H1 (cell line): ENCODE measurements around the gene TNFRSF18. TPM values are rescaled to one million over a fixed set of nuclear protein-coding genes. Genes with fewer than 3 reads are reported as not detected.

Experiments used
- CTCF ChIA-PET: fragments of 300-600 bp; sonication (Branson Sonifier 250); formaldehyde crosslinking; loops from one replicate; lab custom pipeline; 2021; ENCODE audit not compliant: partially characterized antibody; lab: Charles Lee
- POLR2A ChIA-PET: fragments of 300-600 bp; sonication (Branson Sonifier 250); formaldehyde crosslinking; loops from one replicate; lab custom pipeline; 2021; ENCODE audit warnings: inconsistent platforms; ENCODE audit not compliant: partially characterized antibody; lab: Charles Lee
- DNase-seq, 2 experiments: peaks; one replicate each; pipeline versions ENCODE4 v3.0.0 to v3.0.0-alpha.2; 2010 to 2022; ENCODE audit warnings: low spot score in 2 of 2, low read depth in 1 of 2, mixed read lengths in 1 of 2
- FAIRE-seq: peaks from 2 replicates; lab custom pipeline; 2011; peaks lifted over from hg19 to GRCh38; lab: Jason Lieb, UNC
- H2AFZ ChIP-seq: 2 replicates; pipeline ENCODE4 v1.8.1; 2012; ENCODE audit warnings: low read length, inconsistent platforms
- H2AK5ac ChIP-seq: 2 replicates; pipeline ENCODE4 v1.6.1; 2013; ENCODE audit warnings: low read depth, low read length
- H2BK120ac ChIP-seq: replicated peaks from 2 replicates; pipeline ENCODE3; 2013; ENCODE audit warnings: low read depth, low read length, inconsistent platforms
- H2BK12ac ChIP-seq: 2 replicates; pipeline ENCODE4 v1.6.1; 2013; ENCODE audit warnings: low read depth, low read length
- H2BK15ac ChIP-seq: 2 replicates; pipeline ENCODE4 v1.6.1; 2013; ENCODE audit warnings: low read length
- H2BK20ac ChIP-seq: 2 replicates; pipeline ENCODE4 v1.6.1; 2013; ENCODE audit warnings: low read length
- H2BK5ac ChIP-seq: 2 replicates; pipeline ENCODE4 v1.6.1; 2013; ENCODE audit warnings: low read depth, low read length
- H3K14ac ChIP-seq: 2 replicates; pipeline ENCODE4 v1.6.1; 2013; ENCODE audit warnings: inconsistent platforms; ENCODE audit not compliant: insufficient read length
- H3K18ac ChIP-seq: 2 replicates; pipeline ENCODE4 v1.6.1; 2013; ENCODE audit warnings: low read length; ENCODE audit errors: extremely low read depth
- H3K23ac ChIP-seq: 2 replicates; pipeline ENCODE4 v1.6.1; 2013; ENCODE audit warnings: inconsistent platforms; ENCODE audit not compliant: insufficient read length
- H3K23me2 ChIP-seq: 2 replicates; pipeline ENCODE4 v1.6.1; 2013; ENCODE audit warnings: low read depth, low read length
- H3K27ac ChIP-seq: 2 replicates; pipeline ENCODE4 v1.6.1; 2011; ENCODE audit warnings: low read depth, low read length, inconsistent platforms
- H3K27me3 ChIP-seq, 4 experiments: replicated peaks in 1 of 4; 1 replicate in 1 of 4; 2 replicates in 3 of 4; pipeline versions ENCODE4 v1.6.1 to v1.8.1; 2011 to 2013; ENCODE audit warnings: low read length in 3 of 4, mild to moderate bottlenecking in 3 of 4, inconsistent platforms in 2 of 4, mixed read lengths in 2 of 4, moderate library complexity in 1 of 4; ENCODE audit not compliant: control insufficient read depth in 3 of 4, insufficient read depth in 3 of 4; ENCODE audit errors: extremely low read depth in 1 of 4
- H3K36me3 ChIP-seq, 4 experiments: 2 replicates each; pipeline versions ENCODE4 v1.6.1 to v1.8.1; 2011 to 2013; ENCODE audit warnings: mild to moderate bottlenecking in 4 of 4, low read length in 3 of 4, moderate library complexity in 2 of 4, control low read depth in 1 of 4, inconsistent platforms in 1 of 4; ENCODE audit not compliant: insufficient read depth in 4 of 4, control insufficient read depth in 2 of 4
- H3K4ac ChIP-seq: replicated peaks from 2 replicates; pipeline ENCODE3; 2013; ENCODE audit warnings: low read length, low read depth, mixed read lengths, inconsistent platforms; ENCODE audit not compliant: insufficient read length
- H3K4me1 ChIP-seq, 4 experiments: replicated peaks in 1 of 4; 1 replicate in 1 of 4; 2 replicates in 3 of 4; pipeline versions ENCODE4 v1.6.1 to v1.8.1; 2011 to 2013; ENCODE audit warnings: low read length in 3 of 4, inconsistent platforms in 2 of 4, mixed read lengths in 1 of 4; ENCODE audit not compliant: insufficient read depth in 4 of 4, control insufficient read depth in 3 of 4
- H3K4me2 ChIP-seq, 2 experiments: 2 replicates each; pipeline versions ENCODE4 v1.6.1 to v1.8.1; 2011 to 2013; ENCODE audit warnings: low read depth in 2 of 2, low read length in 2 of 2, control low read depth in 1 of 2, inconsistent platforms in 1 of 2, mild to moderate bottlenecking in 1 of 2; ENCODE audit not compliant: insufficient read depth in 1 of 2
- H3K4me3 ChIP-seq, 4 experiments: fragments of 200-600, 300-600 bp in 1 of 4; sonication (generic), shearing (Covaris generic), sonication (Bioruptor Twin) in 1 of 4; 2 replicates each; pipeline versions ENCODE4 v1.5.1 to v1.8.1; 2011 to 2016; ENCODE audit warnings: low read length in 4 of 4, low read depth in 3 of 4, control low read depth in 2 of 4, inconsistent platforms in 2 of 4, mild to moderate bottlenecking in 2 of 4, mixed read lengths in 1 of 4, moderate library complexity in 1 of 4; ENCODE audit not compliant: insufficient read depth in 2 of 4; ENCODE audit errors: extremely low read depth in 1 of 4
- H3K56ac ChIP-seq: replicated peaks from 2 replicates; pipeline ENCODE3; 2013; ENCODE audit warnings: low read depth, mild to moderate bottlenecking, mixed read lengths, low read length, inconsistent platforms; ENCODE audit not compliant: insufficient read length
- H3K79me1 ChIP-seq: 2 replicates; pipeline ENCODE4 v1.6.1; 2013; ENCODE audit warnings: low read depth, low read length, control low read depth
- H3K79me2 ChIP-seq, 2 experiments: 2 replicates each; pipeline versions ENCODE4 v1.6.1 to v1.8.1; 2012 to 2013; ENCODE audit warnings: low read length in 2 of 2, mild to moderate bottlenecking in 2 of 2, inconsistent platforms in 1 of 2; ENCODE audit not compliant: insufficient read depth in 2 of 2, control insufficient read depth in 1 of 2
- H3K9ac ChIP-seq, 4 experiments: replicated peaks in 1 of 4; 1 replicate in 1 of 4; 2 replicates in 3 of 4; pipeline versions ENCODE4 v1.6.1 to v1.8.1; 2011 to 2013; ENCODE audit warnings: low read depth in 3 of 4, low read length in 3 of 4, control low read depth in 2 of 4, mild to moderate bottlenecking in 2 of 4, moderate library complexity in 2 of 4, inconsistent platforms in 1 of 4; ENCODE audit errors: extremely low read depth in 1 of 4
- H3K9me3 ChIP-seq, 2 experiments: 2 replicates each; pipeline versions ENCODE4 v1.6.1 to v1.8.1; 2012 to 2013; ENCODE audit warnings: mild to moderate bottlenecking in 2 of 2, moderate library complexity in 2 of 2, control low read depth in 1 of 2, inconsistent platforms in 1 of 2, low read depth in 1 of 2, low read length in 1 of 2, mixed read lengths in 1 of 2; ENCODE audit not compliant: insufficient read depth in 2 of 2
- H4K20me1 ChIP-seq, 2 experiments: replicated peaks in 1 of 2; 2 replicates each; pipeline versions ENCODE3 to v1.8.1; 2011 to 2013; ENCODE audit warnings: inconsistent platforms in 2 of 2, low read length in 2 of 2, mild to moderate bottlenecking in 1 of 2; ENCODE audit not compliant: insufficient read depth in 2 of 2, control insufficient read depth in 1 of 2
- H4K5ac ChIP-seq: 2 replicates; pipeline ENCODE4 v1.6.1; 2013; ENCODE audit warnings: low read length, low read depth, mixed read lengths, inconsistent platforms; ENCODE audit not compliant: insufficient read length
- H4K8ac ChIP-seq: 2 replicates; pipeline ENCODE4 v1.8.0; 2013; ENCODE audit warnings: mild to moderate bottlenecking, moderate library complexity, low read length, inconsistent platforms; ENCODE audit not compliant: insufficient read depth; ENCODE audit errors: extremely low read depth
- H4K91ac ChIP-seq: replicated peaks from 2 replicates; pipeline ENCODE3; 2013; ENCODE audit warnings: low read length, mixed read lengths, inconsistent platforms; ENCODE audit not compliant: insufficient read length
- CHD2 ChIP-seq: IDR thresholded peaks from 2 replicates; pipeline ENCODE4 v1.6.1; 2012; ENCODE audit warnings: low read length, improper control_type of control experiment
- KDM5A ChIP-seq: fragments of 200-600 bp; IDR thresholded peaks from 2 replicates; pipeline ENCODE4 v1.7.1; 2012; ENCODE audit warnings: mild to moderate bottlenecking, low read length, inconsistent platforms, mixed read lengths
- PHF8 ChIP-seq: fragments of 200-600 bp; sonication (generic); conservative IDR thresholded peaks from 2 replicates; pipeline ENCODE4 v1.7.1; 2012; ENCODE audit warnings: low read depth, mild to moderate bottlenecking, inconsistent platforms, low read length, moderate library complexity
- RFX5 ChIP-seq: IDR thresholded peaks from 2 replicates; pipeline ENCODE4 v1.6.1; 2011; ENCODE audit warnings: low read depth, low read length, improper control_type of control experiment, borderline replicate concordance
- RNF2 ChIP-seq: fragments of 200-900, 300-1000 bp; sonication (generic); IDR thresholded peaks from 2 replicates; pipeline ENCODE4 v1.7.1; 2016; ENCODE audit warnings: borderline replicate concordance, low read depth, mild to moderate bottlenecking, antibody characterized with exemption, low read length; ENCODE audit not compliant: poor library complexity, severe bottlenecking; ENCODE audit errors: missing control alignments
- ZNF274 ChIP-seq: IDR thresholded peaks from 2 replicates; pipeline ENCODE4 v1.7.0; 2012; ENCODE audit warnings: low read length, borderline replicate concordance; ENCODE audit errors: extremely low read depth
- WGBS, 2 experiments: shearing (Covaris generic) in 1 of 2; methylation state at CpG; one replicate each; pipeline versions ENCODE4 v1.1.6 to v1.1.7; 2013 to 2015; ENCODE audit warnings: low lambda C conversion rate in 2 of 2, mixed read lengths in 2 of 2, inconsistent platforms in 1 of 2, low coverage in 1 of 2, missing lambda C conversion rate in 1 of 2; ENCODE audit not compliant: insufficient replicate concordance in 2 of 2, insufficient coverage in 1 of 2, insufficient read length in 1 of 2; ENCODE audit errors: extremely low coverage in 1 of 2, missing lambda C conversion rate in 1 of 2; 5-methylcytosine and 5-hydroxymethylcytosine counted together
- polyA plus RNA-seq, 7 experiments: library from polyadenylated mRNA; depleted of rRNA in 3 of 7; stranded (reverse) in 5 of 7; unstranded in 2 of 7; fragments of >200 nt in 5 of 7; fragments of 200-250 nt in 2 of 7; gene quantifications; 1 replicate in 5 of 7; 2 replicates in 1 of 7; 4 replicates in 1 of 7; pipeline versions ENCODE4 v1.2.1 to v1.2.3, GENCODE V29; 2011 to 2013; ENCODE audit warnings: missing spikeins in 2 of 7, mixed read lengths in 2 of 7
- total RNA-seq: library from RNA; stranded (reverse); fragmentation: NEBNext Ultra II Directional; extraction: Animal tissue kit (Norgen Biotek cat#: 25700); gene quantifications from 2 replicates; pipeline ENCODE4 v1.2.1, GENCODE V29; 2021
- TF ChIP-seq, protein P1 (sequence below): IDR thresholded peaks from 2 replicates; pipeline ENCODE4 v1.6.1; 2012; ENCODE audit warnings: low read length, inconsistent platforms
- TF ChIP-seq, protein P2 (sequence below): IDR thresholded peaks from 2 replicates; pipeline ENCODE4 v1.6.1; 2011; ENCODE audit warnings: low read length, improper control_type of control experiment

Gene TNFRSF18
- total and polyA plus RNA-seq, 2 of the 8 experiments (the other 6 are each of a cell fraction or from before 2014, with no cell fraction given), result 1.5 to 2.5 TPM

DNA sequence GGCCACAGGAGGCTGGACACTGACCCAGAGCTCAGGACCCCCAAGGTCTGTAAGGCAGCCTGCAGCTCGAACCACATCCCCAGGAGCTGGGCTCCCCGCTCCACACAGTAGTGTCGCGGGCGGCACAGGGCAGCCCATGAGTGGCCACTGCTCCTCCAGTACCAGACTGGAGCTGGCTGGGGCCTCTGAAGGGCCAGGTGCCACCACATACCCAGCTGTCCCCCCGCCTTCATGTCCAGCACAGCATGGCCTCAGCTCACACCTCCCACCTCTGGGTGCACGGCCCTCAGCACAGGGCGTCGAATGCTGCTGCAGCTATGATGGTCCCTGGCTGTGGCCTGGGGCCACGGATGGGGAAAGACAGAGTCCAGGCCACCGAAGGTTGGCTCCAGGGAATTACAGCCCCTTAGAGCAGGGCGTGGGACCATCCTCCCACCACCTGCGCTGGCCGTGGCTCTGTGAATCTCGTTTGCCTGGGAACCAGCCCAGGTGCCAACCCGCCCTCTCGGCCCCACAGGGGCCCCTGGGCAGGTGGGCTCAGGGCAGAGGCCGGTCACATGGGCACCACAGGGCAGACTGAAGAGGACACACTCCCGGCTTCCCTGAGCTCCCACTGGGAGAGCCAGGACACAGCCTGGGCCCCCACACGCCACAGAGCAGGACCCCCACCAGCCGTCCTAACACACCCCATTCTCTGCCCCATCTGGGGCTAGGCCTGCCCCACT is 9.7 kb upstream of the TNFRSF18 start:
- H3K14ac ChIP-seq, result no peak overlapping the region
- no peak overlapping the region; the same call in 1 of the 2 replicates for H4K8ac ChIP-seq
- H3K27ac ChIP-seq, result no peak overlapping the region
- no peaks in the 10 kb centered on the region for H3K9me3 ChIP-seq
- no peak overlapping the region for H2BK20ac ChIP-seq
- H2AFZ ChIP-seq, result no peak overlapping the region
- peaks cover 3 to 10% of the 10 kb centered on the region in 2 experiments for H4K20me1 ChIP-seq
- H3K4me2 ChIP-seq, result no peak overlapping the region
- H2BK5ac ChIP-seq, result no peak overlapping the region
- H3K79me2 ChIP-seq, result no peaks in the 10 kb centered on the region
- peaks cover 2% of the 10 kb centered on the region; the same call in 1 of the 2 replicates for H3K79me1 ChIP-seq
- H2BK15ac ChIP-seq, result no peak overlapping the region
- H3K23me2 ChIP-seq, result no peaks in the 10 kb centered on the region
- H3K9ac ChIP-seq, result no peak overlapping the region
- H3K36me3 ChIP-seq, result peaks cover 0 to 18% (median 5%) of the 10 kb centered on the region in 4 experiments; a peak in 5 of 8 replicates
- H3K4me3 ChIP-seq, result no peak overlapping the region
- 91% methylated on average over 20 of the region's 21 CpGs; no CpG with 5 or more reads in 1 of the 2 experiments for WGBS, 2 experiments
- no peak overlapping the region for H3K4ac ChIP-seq
- H3K27me3 ChIP-seq, result no peaks in the 10 kb centered on the region
- DNase-seq (no peak), FAIRE-seq (no peak)
- H3K56ac ChIP-seq, result no peak overlapping the region
- H3K23ac ChIP-seq, result no peak overlapping the region
- H2BK120ac ChIP-seq, result no peak overlapping the region
- H4K91ac ChIP-seq, result no peak overlapping the region
- no peak overlapping the region for H2AK5ac ChIP-seq
- no peak overlapping the region for H3K18ac ChIP-seq
- ChIA-PET POLR2A (interaction anchor here (0.6 to 4.3 kb wide), 6 partner anchors 11 to 815 kb away, joined by 3 to 15 read pairs (median 4); partner anchors contain the start of gene B3GALT6), CTCF (interaction anchor here (0.7 to 1.9 kb wide), 9 partner anchors 9 to 232 kb away, joined by 3 to 12 read pairs (median 3); no protein-coding TSS in a partner anchor)
- H3K4me1 ChIP-seq, result no peaks in the 10 kb centered on the region; a peak in 1 of 7 replicates
- H4K5ac ChIP-seq, result no peak overlapping the region
- H2BK12ac ChIP-seq, result no peak overlapping the region; the same call in 1 of the 2 replicates
- TF ChIP-seq PHF8, result no peak
- no peak for TF ChIP-seq RNF2
- no peak for TF ChIP-seq RFX5
- TF ChIP-seq, protein P1, sequence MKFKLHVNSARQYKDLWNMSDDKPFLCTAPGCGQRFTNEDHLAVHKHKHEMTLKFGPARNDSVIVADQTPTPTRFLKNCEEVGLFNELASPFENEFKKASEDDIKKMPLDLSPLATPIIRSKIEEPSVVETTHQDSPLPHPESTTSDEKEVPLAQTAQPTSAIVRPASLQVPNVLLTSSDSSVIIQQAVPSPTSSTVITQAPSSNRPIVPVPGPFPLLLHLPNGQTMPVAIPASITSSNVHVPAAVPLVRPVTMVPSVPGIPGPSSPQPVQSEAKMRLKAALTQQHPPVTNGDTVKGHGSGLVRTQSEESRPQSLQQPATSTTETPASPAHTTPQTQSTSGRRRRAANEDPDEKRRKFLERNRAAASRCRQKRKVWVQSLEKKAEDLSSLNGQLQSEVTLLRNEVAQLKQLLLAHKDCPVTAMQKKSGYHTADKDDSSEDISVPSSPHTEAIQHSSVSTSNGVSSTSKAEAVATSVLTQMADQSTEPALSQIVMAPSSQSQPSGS, result no peak
- no peak for TF ChIP-seq KDM5A
- TF ChIP-seq, protein P2, sequence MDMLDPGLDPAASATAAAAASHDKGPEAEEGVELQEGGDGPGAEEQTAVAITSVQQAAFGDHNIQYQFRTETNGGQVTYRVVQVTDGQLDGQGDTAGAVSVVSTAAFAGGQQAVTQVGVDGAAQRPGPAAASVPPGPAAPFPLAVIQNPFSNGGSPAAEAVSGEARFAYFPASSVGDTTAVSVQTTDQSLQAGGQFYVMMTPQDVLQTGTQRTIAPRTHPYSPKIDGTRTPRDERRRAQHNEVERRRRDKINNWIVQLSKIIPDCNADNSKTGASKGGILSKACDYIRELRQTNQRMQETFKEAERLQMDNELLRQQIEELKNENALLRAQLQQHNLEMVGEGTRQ, result no peak
- TF ChIP-seq ZNF274, result no peak
- TF ChIP-seq CHD2, result no peak
